GM21825 (cell line): ENCODE data around the gene UBE2E1.

ENCODE experiments used
- ATAC-seq: cut with Tn5 transposase; IDR thresholded peaks from one replicate; pipeline ENCODE4 v1.9.1; 2021; ENCODE audit warnings: mild to moderate bottlenecking, moderate library complexity; ENCODE audit not compliant: unreplicated experiment

UBE2E1 gene

GRCh38 chr3:23793528-23794134, 12.1 kb upstream of the UBE2E1 start:
- ATAC-seq: no peak

- ATAC-seq: no peak
These were observed 10.7 kb upstream of the UBE2E1 start for GRCh38 chr3:23795096-23795495.

- ATAC-seq: no peak
These were observed 9.2 kb upstream of the UBE2E1 start for GRCh38 chr3:23796518-23796917.

GRCh38 chr3:23797491-23797890, 8.3 kb upstream of the UBE2E1 start:
- ATAC-seq: peak; percentile 86

GRCh38 chr3:23798456-23798855, 7.3 kb upstream of the UBE2E1 start:
- ATAC-seq: no peak

GRCh38 chr3:23798876-23799275, 6.9 kb upstream of the UBE2E1 start:
- no peak for ATAC-seq

GRCh38 chr3:23800731-23801130, 5.0 kb upstream of the UBE2E1 start:
- no peak for ATAC-seq

- ATAC-seq: no peak
These were observed 1.1 kb upstream of the UBE2E1 start for GRCh38 chr3:23804441-23805209.

- no peak for ATAC-seq
These were observed 534 bp upstream of the UBE2E1 start for GRCh38 chr3:23805210-23805632.

- peak; percentile 8 for ATAC-seq
These were observed 1.0 kb downstream of the UBE2E1 start for GRCh38 chr3:23806534-23807423.

- no peak for ATAC-seq
These were observed 1.8 kb downstream of the UBE2E1 start for GRCh38 chr3:23807424-23808015.

- ATAC-seq: no peak
These were observed 2.8 kb downstream of the UBE2E1 start for GRCh38 chr3:23808525-23808924.

GRCh38 chr3:23809294-23809693, 3.5 kb downstream of the UBE2E1 start:
- no peak for ATAC-seq

GRCh38 chr3:23809840-23810342, 4.1 kb downstream of the UBE2E1 start:
- no peak for ATAC-seq

- peak; percentile 28 for ATAC-seq
These were observed 4.8 kb downstream of the UBE2E1 start for GRCh38 chr3:23810343-23811184.

GRCh38 chr3:23811185-23811527, 5.4 kb downstream of the UBE2E1 start:
- no peak for ATAC-seq

- ATAC-seq: peak; percentile 42
These were observed 6.2 kb downstream of the UBE2E1 start for GRCh38 chr3:23811919-23812318.

GRCh38 chr3:23815879-23816278, 10.1 kb downstream of the UBE2E1 start:
- no peak for ATAC-seq

- no peak for ATAC-seq
These were observed 11.0 kb downstream of the UBE2E1 start for GRCh38 chr3:23816721-23817120.
